ENCODE measurements around the gene CCNI. TPM values are rescaled to one million over a fixed set of nuclear protein-coding genes. Genes with fewer than 3 reads are reported as not detected.

The CCNI gene
- total RNA-seq, 1 experiment from 2014 or later: 208 TPM

DNA sequence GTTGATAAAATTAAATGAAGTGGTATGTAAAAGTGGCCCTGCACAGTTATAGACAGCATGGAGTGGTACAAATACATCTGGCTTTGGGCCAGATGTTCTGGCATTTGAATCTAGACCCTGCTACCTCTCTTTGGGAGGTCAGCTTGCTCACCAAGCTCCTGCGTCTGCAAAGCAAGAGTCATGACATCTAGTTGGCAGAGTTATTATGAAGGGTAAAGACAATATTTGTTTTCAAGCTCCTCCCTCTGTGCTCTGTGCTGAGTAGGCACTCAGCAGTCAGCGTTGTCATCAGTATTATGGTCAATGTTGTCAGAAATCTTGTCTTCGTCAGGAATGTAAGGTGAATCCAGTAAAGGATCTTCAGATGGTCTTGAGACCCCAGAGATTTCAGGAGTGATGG is 55.8 kb downstream of the CCNI start:
- ChIA-PET POLR2A (no interaction called here), RAD21 (ENCODE audit: low non-redundant PET in 1 of 2, low total read pairs in 2 of 2, uncharacterized antibody in 2 of 2, unreplicated experiment in 2 of 2) (no interaction called here), CTCF (no interaction called here)
- DNase-seq (ENCODE audit: low read depth, low spot score): no peak
- intact Hi-C loops (cut with micrococcal nuclease): no loop called here
- Histone ChIP-seq H2AFZ (ENCODE audit: low read depth, low read length, poor library complexity, severe bottlenecking) (no peak overlapping the region), H3K4me3 (replicated peaks in 1 of 2; ENCODE audit: low read depth in 1 of 2, low read length in 2 of 2) (no peak overlapping the region), H3K27ac (ENCODE audit: low read depth, low read length) (no peak overlapping the region), H3K9ac (ENCODE audit: low read length) (no peak overlapping the region), H3K4me1 (ENCODE audit: control insufficient read depth in 1 of 2, insufficient read depth in 2 of 2, low read length in 2 of 2) (no peaks in the 10 kb centered on the region), H3K4me2 (ENCODE audit: low read length) (no peak overlapping the region), H3K79me2 (ENCODE audit: insufficient read depth, low read length) (no peaks in the 10 kb centered on the region), H3K36me3 (ENCODE audit: control insufficient read depth in 1 of 2, insufficient read depth in 2 of 2, low read length in 2 of 2) (peaks cover 11 to 13% of the 10 kb centered on the region in 2 experiments; a peak in 2 of 4 replicates), H3K9me3 (ENCODE audit: control insufficient read depth in 1 of 2, insufficient read depth in 1 of 2, low read depth in 1 of 2, low read length in 2 of 2) (no peaks in the 10 kb centered on the region), H3K27me3 (ENCODE audit: insufficient read depth, low read length) (no peaks in the 10 kb centered on the region), H3K9me2 (ENCODE audit: insufficient read depth) (no peaks in the 10 kb centered on the region), H4K20me1 (ENCODE audit: insufficient read depth) (no peaks in the 10 kb centered on the region)
- ATAC-seq: no peak
- TF ChIP-seq, protein P1, sequence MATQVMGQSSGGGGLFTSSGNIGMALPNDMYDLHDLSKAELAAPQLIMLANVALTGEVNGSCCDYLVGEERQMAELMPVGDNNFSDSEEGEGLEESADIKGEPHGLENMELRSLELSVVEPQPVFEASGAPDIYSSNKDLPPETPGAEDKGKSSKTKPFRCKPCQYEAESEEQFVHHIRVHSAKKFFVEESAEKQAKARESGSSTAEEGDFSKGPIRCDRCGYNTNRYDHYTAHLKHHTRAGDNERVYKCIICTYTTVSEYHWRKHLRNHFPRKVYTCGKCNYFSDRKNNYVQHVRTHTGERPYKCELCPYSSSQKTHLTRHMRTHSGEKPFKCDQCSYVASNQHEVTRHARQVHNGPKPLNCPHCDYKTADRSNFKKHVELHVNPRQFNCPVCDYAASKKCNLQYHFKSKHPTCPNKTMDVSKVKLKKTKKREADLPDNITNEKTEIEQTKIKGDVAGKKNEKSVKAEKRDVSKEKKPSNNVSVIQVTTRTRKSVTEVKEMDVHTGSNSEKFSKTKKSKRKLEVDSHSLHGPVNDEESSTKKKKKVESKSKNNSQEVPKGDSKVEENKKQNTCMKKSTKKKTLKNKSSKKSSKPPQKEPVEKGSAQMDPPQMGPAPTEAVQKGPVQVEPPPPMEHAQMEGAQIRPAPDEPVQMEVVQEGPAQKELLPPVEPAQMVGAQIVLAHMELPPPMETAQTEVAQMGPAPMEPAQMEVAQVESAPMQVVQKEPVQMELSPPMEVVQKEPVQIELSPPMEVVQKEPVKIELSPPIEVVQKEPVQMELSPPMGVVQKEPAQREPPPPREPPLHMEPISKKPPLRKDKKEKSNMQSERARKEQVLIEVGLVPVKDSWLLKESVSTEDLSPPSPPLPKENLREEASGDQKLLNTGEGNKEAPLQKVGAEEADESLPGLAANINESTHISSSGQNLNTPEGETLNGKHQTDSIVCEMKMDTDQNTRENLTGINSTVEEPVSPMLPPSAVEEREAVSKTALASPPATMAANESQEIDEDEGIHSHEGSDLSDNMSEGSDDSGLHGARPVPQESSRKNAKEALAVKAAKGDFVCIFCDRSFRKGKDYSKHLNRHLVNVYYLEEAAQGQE (IDR thresholded peaks at IDR 0.05; ENCODE audit: low read depth): no peak
- no peak for TF ChIP-seq EGR1 (IDR thresholded peaks at IDR 0.05; ENCODE audit: low read depth)
- no TSS peak for BruUV-seq (replicated peaks)

DNA sequence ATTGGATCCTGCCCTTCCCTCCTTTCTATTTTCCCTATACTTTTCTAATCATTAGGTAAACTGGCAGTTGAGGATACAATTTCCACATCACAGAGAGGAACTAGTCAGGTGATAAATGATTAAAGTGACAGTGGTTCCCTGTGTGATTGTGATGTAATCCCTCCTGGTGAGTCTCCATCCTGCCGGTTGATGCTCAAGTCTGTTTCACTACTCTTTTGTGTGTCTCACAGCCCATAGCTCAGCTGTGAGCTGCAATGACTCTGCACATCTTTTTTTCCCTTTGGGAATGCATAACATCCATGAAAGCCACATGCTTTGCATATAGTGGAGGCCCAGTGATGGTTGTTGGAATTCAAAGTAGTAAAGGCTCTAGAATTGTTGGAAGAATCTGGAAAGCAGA is 60.4 kb downstream of the CCNI start:
- Histone ChIP-seq H3K4me1 (ENCODE audit: control insufficient read depth in 1 of 2, insufficient read depth in 2 of 2, low read length in 2 of 2) (no peaks in the 10 kb centered on the region), H3K4me3 (replicated peaks in 1 of 2; ENCODE audit: low read depth in 1 of 2, low read length in 2 of 2) (no peak overlapping the region), H3K4me2 (ENCODE audit: low read length) (no peak overlapping the region), H3K9ac (ENCODE audit: low read length) (no peak overlapping the region), H3K27ac (ENCODE audit: low read depth, low read length) (no peak overlapping the region), H3K79me2 (ENCODE audit: insufficient read depth, low read length) (no peaks in the 10 kb centered on the region), H3K9me2 (ENCODE audit: insufficient read depth) (no peaks in the 10 kb centered on the region), H4K20me1 (ENCODE audit: insufficient read depth) (no peaks in the 10 kb centered on the region), H3K9me3 (ENCODE audit: control insufficient read depth in 1 of 2, insufficient read depth in 1 of 2, low read depth in 1 of 2, low read length in 2 of 2) (no peaks in the 10 kb centered on the region), H3K36me3 (ENCODE audit: control insufficient read depth in 1 of 2, insufficient read depth in 2 of 2, low read length in 2 of 2) (peaks cover 9 to 13% of the 10 kb centered on the region in 2 experiments; a peak in 3 of 4 replicates), H3K27me3 (ENCODE audit: insufficient read depth, low read length) (no peaks in the 10 kb centered on the region), H2AFZ (ENCODE audit: low read depth, low read length, poor library complexity, severe bottlenecking) (no peak overlapping the region)
- DNase-seq (ENCODE audit: low read depth, low spot score) (no peak), ATAC-seq (no peak)
- BruUV-seq (replicated peaks): no TSS peak
- ChIA-PET CTCF (no interaction called here), RAD21 (ENCODE audit: low non-redundant PET in 1 of 2, low total read pairs in 2 of 2, uncharacterized antibody in 2 of 2, unreplicated experiment in 2 of 2) (no interaction called here), POLR2A (no interaction called here)
- TF ChIP-seq SP1 (IDR thresholded peaks at IDR 0.05; ENCODE audit: low read depth) (no peak), ZNF274 (IDR thresholded peaks at IDR 0.05; ENCODE audit: low read depth, low read length) (no peak), CBX3 (IDR thresholded peaks at IDR 0.05; ENCODE audit: low read depth) (no peak), POLR2AphosphoS5 (IDR thresholded peaks at IDR 0.05; ENCODE audit: low read depth, low read length) (no peak), EGR1 (IDR thresholded peaks at IDR 0.05; ENCODE audit: low read depth) (no peak), FOSL1 (IDR thresholded peaks at IDR 0.05; ENCODE audit: low read depth) (no peak)
- TF ChIP-seq, protein P2, sequence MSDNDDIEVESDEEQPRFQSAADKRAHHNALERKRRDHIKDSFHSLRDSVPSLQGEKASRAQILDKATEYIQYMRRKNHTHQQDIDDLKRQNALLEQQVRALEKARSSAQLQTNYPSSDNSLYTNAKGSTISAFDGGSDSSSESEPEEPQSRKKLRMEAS (IDR thresholded peaks at IDR 0.05): no peak
- intact Hi-C loops (cut with micrococcal nuclease): no loop called here
